Activated B cell treated with CpG ODN at 0.5 μM for 24 hours (primary cell): ENCODE results near the gene CTBP1. TPM values are rescaled to one million over a fixed set of nuclear protein-coding genes. Genes with fewer than 3 reads are reported as not detected.

ENCODE experiments used
- ATAC-seq: fragments of 200-7000 bp; cut with Tn5 transposase; one replicate; pipeline ENCODE4 v1.10.0; 2021; ENCODE audit warnings: low read depth, mild to moderate bottlenecking, moderate library complexity
- CTCF ChIA-PET: fragments of 350-600 bp; sonication (Branson Sonifier 250); formaldehyde crosslinking; loops from one replicate; lab custom pipeline; 2021; ENCODE audit warnings: antibody characterized with exemption; lab: Charles Lee
- POLR2A ChIA-PET: fragments of 350-600 bp; sonication (Branson Sonifier 250); formaldehyde crosslinking; loops from one replicate; lab custom pipeline; 2021; ENCODE audit warnings: antibody characterized with exemption; lab: Charles Lee
- DNase-seq: peaks from one replicate; pipeline ENCODE4 v3.0.0; 2022
- H3K27ac Mint-ChIP-seq: one replicate; pipeline ENCODE4 v1.8.0; 2020; ENCODE audit warnings: mixed read lengths
- H3K27me3 Mint-ChIP-seq: one replicate; pipeline ENCODE4 v1.8.0; 2021; ENCODE audit warnings: mixed read lengths
- H3K36me3 Mint-ChIP-seq: one replicate; pipeline ENCODE4 v1.8.0; 2021; ENCODE audit warnings: low read depth, mixed read lengths
- H3K4me1 Mint-ChIP-seq: one replicate; pipeline ENCODE4 v1.8.0; 2021; ENCODE audit warnings: mixed read lengths
- H3K4me3 Mint-ChIP-seq: one replicate; pipeline ENCODE4 v1.8.0; 2020; ENCODE audit warnings: mild to moderate bottlenecking, mixed read lengths
- H3K9me3 Mint-ChIP-seq: one replicate; pipeline ENCODE4 v1.8.0; 2020; ENCODE audit warnings: mixed read lengths
- intact Hi-C: fragments of 100-400 bp; cut with micrococcal nuclease; formaldehyde crosslinking; loops from one replicate; pipeline ENCODE4 v1.15.1; 2024
- total RNA-seq: library from RNA; stranded (reverse); gene quantifications from 2 replicates; pipeline ENCODE4 v1.2.3, GENCODE V29; 2022
- TF ChIP-seq, protein P1 (sequence below): fragments of 200-600 bp; IDR thresholded peaks from one replicate; pipeline ENCODE4 v1.8.0; 2022; ENCODE audit warnings: antibody characterized with exemption, mild to moderate bottlenecking

CTBP1 gene
- total RNA-seq, 1 donor from 2014 or later, result 175 TPM

DNA sequence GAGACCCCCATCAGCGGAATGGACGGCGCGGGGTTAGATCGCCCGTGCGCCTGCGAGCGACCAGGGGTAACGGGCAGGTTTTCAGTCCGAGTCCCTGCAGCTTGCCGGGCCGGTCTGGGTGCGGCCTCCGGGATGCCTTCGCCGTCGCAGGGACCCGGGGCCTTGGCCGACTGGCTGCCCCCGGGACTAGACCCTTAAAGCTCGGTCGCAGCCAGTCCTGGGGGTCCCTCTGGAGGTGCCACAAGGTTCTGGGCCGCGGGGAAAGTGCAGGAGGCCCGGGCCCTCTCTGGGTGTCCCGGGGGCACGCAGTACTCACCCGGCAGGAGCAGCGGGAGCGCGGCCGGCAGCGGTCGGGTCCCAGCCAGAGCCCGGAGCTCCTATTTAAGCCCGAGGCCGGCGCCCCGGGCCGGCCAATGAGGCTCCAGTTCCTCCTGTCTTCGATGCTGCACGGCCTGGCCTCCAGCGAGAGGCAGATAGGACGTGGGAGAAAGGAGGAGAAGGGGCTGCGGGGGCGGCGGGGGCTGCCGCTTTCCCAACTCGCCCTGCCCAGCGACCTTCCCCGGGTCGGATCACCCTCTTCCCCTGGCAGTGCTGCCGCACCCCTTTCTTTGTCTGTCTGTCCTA is 76.6 kb downstream of the CTBP1 start, which contains the start of gene SPON2:
SPON2 (minus strand) TSS at position 356 of the 624 bp plus-strand sequence.
- intact Hi-C loops, result no loop called here
- POLR2A ChIA-PET, result interaction anchor here (0.7 to 1.9 kb wide), 3 partner anchors 30 to 174 kb away, joined by 3 to 7 read pairs (median 4); no protein-coding TSS in a partner anchor
- H3K27ac Mint-ChIP-seq, result no peak within 1 kb of the TSS
- H3K36me3 Mint-ChIP-seq, result no peaks in the 10 kb centered on the region
- CTCF ChIA-PET, result interaction anchor here (0.8 to 1.8 kb wide), 2 partner anchors 12 to 96 kb away, joined by 4 to 5 read pairs; no protein-coding TSS in a partner anchor
- peaks cover 2% of the 10 kb centered on the region for H3K27me3 Mint-ChIP-seq
- ATAC-seq (no peak), DNase-seq (no peak)
- TF ChIP-seq, protein P1, sequence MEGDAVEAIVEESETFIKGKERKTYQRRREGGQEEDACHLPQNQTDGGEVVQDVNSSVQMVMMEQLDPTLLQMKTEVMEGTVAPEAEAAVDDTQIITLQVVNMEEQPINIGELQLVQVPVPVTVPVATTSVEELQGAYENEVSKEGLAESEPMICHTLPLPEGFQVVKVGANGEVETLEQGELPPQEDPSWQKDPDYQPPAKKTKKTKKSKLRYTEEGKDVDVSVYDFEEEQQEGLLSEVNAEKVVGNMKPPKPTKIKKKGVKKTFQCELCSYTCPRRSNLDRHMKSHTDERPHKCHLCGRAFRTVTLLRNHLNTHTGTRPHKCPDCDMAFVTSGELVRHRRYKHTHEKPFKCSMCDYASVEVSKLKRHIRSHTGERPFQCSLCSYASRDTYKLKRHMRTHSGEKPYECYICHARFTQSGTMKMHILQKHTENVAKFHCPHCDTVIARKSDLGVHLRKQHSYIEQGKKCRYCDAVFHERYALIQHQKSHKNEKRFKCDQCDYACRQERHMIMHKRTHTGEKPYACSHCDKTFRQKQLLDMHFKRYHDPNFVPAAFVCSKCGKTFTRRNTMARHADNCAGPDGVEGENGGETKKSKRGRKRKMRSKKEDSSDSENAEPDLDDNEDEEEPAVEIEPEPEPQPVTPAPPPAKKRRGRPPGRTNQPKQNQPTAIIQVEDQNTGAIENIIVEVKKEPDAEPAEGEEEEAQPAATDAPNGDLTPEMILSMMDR, result no peak
- no peaks in the 10 kb centered on the region for H3K9me3 Mint-ChIP-seq
- peaks cover 24% of the 10 kb centered on the region for H3K4me1 Mint-ChIP-seq
- peak within 1 kb of the TSS; percentile 76 for H3K4me3 Mint-ChIP-seq

DNA sequence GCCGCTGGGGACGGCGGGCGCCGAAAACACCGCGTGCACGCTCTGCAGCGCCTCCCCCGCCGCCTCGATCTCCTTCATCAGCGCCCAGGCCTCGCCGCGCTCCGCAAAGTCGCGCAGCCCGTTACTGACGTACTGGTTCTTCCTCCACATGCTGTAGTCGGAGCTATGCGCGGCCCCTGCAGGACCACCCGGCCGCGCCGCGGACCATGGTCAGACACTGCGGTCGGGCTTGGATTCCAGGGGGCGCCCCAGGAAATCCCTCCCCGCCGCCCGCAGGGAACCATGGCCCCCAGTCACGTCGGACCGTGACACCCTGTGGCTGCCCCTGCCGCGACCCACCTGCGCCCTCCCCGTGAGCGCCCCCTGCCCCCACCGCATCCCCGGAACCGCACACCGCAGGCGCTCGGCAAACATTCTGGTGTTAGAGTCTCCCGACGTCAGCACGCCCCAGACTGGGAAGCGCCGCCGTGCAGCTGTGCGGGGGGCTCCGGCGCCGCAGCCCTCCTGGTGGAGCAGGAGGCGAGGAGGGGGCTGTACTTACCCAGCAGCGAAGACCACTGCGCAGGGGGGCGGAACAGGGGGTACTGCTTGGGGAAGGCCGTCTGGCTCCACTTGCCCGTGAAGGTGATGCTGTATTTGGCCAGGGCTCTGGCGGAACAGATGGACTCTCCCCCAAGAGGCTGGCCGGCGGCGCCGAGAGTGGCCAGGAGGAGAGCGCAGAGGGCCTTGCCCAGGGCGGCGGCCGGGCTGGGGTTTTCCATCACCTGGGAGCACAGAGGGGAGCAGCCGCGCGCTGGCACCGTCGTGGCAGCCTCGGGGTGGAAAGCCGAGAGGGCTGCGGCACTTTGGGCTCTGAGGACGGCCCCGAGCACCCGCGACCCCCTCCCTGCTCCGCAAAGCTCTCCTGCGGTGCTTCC is 77.4 kb downstream of the CTBP1 start:
- H3K4me1 Mint-ChIP-seq, result peaks cover 30% of the 10 kb centered on the region
- intact Hi-C loops, result loop anchor here (1.0 kb wide), 2 partner anchors 48 to 78 kb away; partner anchors contain the start of gene CTBP1
- no peaks in the 10 kb centered on the region for H3K36me3 Mint-ChIP-seq
- ChIA-PET CTCF (interaction anchor here (1.8 kb wide), 1 partner anchor 13 kb away, joined by 5 read pairs; no protein-coding TSS in a partner anchor), POLR2A (interaction anchor here (0.5 to 1.9 kb wide), 9 partner anchors 13 to 539 kb away, joined by 3 to 7 read pairs (median 4); no protein-coding TSS in a partner anchor)
- H3K4me3 Mint-ChIP-seq, result peak overlapping the region; percentile 76
- TF ChIP-seq, protein P1, result no peak
- H3K27me3 Mint-ChIP-seq, result peaks cover 2% of the 10 kb centered on the region
- peak; percentile 54 for DNase-seq
- peak; percentile 34 for ATAC-seq
- peak overlapping the region; percentile 46 for H3K27ac Mint-ChIP-seq
- no peaks in the 10 kb centered on the region for H3K9me3 Mint-ChIP-seq

DNA sequence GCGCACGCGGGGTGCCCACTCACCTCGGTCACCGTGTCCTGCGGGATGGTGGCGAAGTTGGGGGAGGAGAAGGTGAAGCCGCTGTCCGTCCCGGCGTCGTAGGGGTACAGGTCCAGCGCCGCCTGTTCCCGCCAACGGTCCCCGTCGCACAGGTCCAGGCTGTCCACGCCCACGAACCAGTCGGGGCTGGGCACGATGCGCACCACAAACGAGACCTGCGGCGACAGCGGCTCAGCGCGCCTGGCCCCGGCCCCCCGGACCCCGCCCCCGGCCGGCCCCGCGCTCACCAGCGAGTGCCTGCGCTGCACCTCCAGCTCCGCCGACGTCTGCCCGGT is 78.0 kb downstream of the CTBP1 start:
- TF ChIP-seq, protein P1, result no peak
- DNase-seq, result no peak
- no peaks in the 10 kb centered on the region for H3K36me3 Mint-ChIP-seq
- POLR2A ChIA-PET, result interaction anchor here (0.5 to 1.9 kb wide), 5 partner anchors 14 to 540 kb away, joined by 3 to 7 read pairs (median 5); no protein-coding TSS in a partner anchor
- H3K4me1 Mint-ChIP-seq, result peaks cover 32% of the 10 kb centered on the region
- intact Hi-C loops, result loop anchor here (1.0 kb wide), 2 partner anchors 48 to 78 kb away; partner anchors contain the start of gene CTBP1
- peak overlapping the region; percentile 76 for H3K4me3 Mint-ChIP-seq
- no peaks in the 10 kb centered on the region for H3K9me3 Mint-ChIP-seq
- peaks cover 2% of the 10 kb centered on the region for H3K27me3 Mint-ChIP-seq
- no peak for ATAC-seq
- CTCF ChIA-PET, result interaction anchor here (1.8 kb wide), 1 partner anchor 13 kb away, joined by 5 read pairs; no protein-coding TSS in a partner anchor
- H3K27ac Mint-ChIP-seq, result no peak overlapping the region

DNA sequence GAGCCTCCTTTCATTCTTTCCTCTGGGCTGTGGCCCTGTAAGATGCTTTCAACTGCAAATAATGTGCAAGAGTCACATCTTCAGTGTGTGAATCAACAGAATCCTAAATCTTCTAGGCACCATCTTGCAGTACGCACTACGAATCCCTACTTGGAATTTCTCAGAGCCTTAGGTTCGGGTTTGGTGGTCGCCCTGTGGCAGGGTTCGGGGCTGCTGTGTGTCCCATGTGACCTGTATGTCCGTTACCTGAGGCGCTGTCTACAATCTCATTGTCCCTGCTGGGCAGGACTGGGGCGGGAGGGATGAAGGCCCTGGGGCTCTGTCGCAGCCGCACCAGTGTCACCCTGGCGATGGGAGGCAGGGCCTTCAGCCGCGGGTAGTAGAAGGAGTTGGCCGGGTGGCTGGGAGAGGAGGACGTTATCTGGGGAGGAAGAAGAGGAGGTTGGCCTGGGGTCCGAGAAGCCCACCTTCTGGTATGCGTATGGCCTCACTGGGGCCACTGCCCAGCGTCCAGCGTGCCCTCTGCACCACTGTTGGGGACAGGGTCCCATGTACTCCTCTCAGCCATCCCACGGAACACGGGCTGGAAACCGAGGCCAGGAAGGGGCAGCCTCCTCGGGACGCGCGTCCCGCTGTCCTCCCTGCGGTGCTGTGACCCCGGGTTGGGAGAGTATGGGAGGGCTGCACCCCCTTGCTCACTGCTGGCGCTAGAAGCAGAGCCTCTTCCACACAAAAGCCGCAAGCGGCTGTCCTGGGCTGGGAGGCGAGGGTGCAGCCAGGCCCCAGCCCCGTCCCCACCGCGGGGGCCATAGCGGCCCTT is 78.6 kb downstream of the CTBP1 start:
- Mint-ChIP-seq H3K27me3 (peaks cover 2% of the 10 kb centered on the region), H3K27ac (no peak overlapping the region), H3K9me3 (no peaks in the 10 kb centered on the region), H3K36me3 (no peaks in the 10 kb centered on the region), H3K4me3 (peak overlapping the region; percentile 47), H3K4me1 (peaks cover 32% of the 10 kb centered on the region)
- intact Hi-C loops, result no loop called here
- ChIA-PET CTCF (interaction anchor here (1.8 kb wide), 1 partner anchor 14 kb away, joined by 5 read pairs; no protein-coding TSS in a partner anchor), POLR2A (interaction anchor here (0.5 to 1.2 kb wide), 4 partner anchors 14 to 540 kb away, joined by 3 to 7 read pairs (median 4); no protein-coding TSS in a partner anchor)
- TF ChIP-seq, protein P1, result no peak
- no peak for ATAC-seq
- no peak for DNase-seq
